Stimulated activated memory B cell treated with anti-CD40 and anti-IgM and Interleukin-4, amounts not matched to agents 10 μg/mL and 1 μg/mL and 100 μg/mL, for 72 hours (primary cell): ENCODE measurements around the gene FGF6.
A peak's percentile ranks its signal among the peaks of the same experiment; 100 is the strongest.
"Not testable (repeated sequence)": the region's sequence is repeated elsewhere in the genome, so short reads cannot be mapped to it uniquely, and the experiment has no call there.

ENCODE experiments used
- ATAC-seq: fragments of 150-1000 bp; cut with Tn5 transposase; 2 replicates; pipeline ENCODE4 v1.10.0; 2021
- H3K27ac Mint-ChIP-seq: one replicate; pipeline ENCODE4 v1.8.0; 2022; ENCODE audit warnings: mild to moderate bottlenecking, mixed read lengths
- H3K27me3 Mint-ChIP-seq: one replicate; pipeline ENCODE4 v1.8.0; 2022; ENCODE audit warnings: mixed read lengths
- H3K36me3 Mint-ChIP-seq: one replicate; pipeline ENCODE4 v1.8.0; 2022; ENCODE audit warnings: mixed read lengths
- H3K4me1 Mint-ChIP-seq: one replicate; pipeline ENCODE4 v1.8.0; 2022; ENCODE audit warnings: mixed read lengths
- H3K4me3 Mint-ChIP-seq: one replicate; pipeline ENCODE4 v1.8.0; 2022; ENCODE audit warnings: mild to moderate bottlenecking, moderate library complexity, mixed read lengths
- H3K9me3 Mint-ChIP-seq: one replicate; pipeline ENCODE4 v1.8.0; 2022; ENCODE audit warnings: mixed read lengths

FGF6 gene

GRCh38 chr12:4445156-4446101, at the start of gene FGF6:
Gene FGF6 (minus strand): TSS chr12:4445815. CDS start chr12:4445570, 245 bp downstream.
- Mint-ChIP-seq H3K9me3 (no peaks in the 10 kb centered on the region), H3K4me3 (no peak within 1 kb of the TSS), H3K4me1 (peaks cover 17% of the 10 kb centered on the region), H3K27ac (no peak within 1 kb of the TSS), H3K27me3 (peaks cover 68% of the 10 kb centered on the region), H3K36me3 (no peaks in the 10 kb centered on the region)
- no peak for ATAC-seq

GRCh38 chr12:4490973-4491372, 45.4 kb upstream of the FGF6 start:
- Mint-ChIP-seq H3K9me3 (no peaks in the 10 kb centered on the region), H3K36me3 (peaks cover 38% of the 10 kb centered on the region)

GRCh38 chr12:4489556-4489955, 43.9 kb upstream of the FGF6 start:
- no peak overlapping the region for H3K4me3 Mint-ChIP-seq
- H3K27me3 Mint-ChIP-seq, result no peaks in the 10 kb centered on the region
- no peaks in the 10 kb centered on the region for H3K9me3 Mint-ChIP-seq
- no peak for ATAC-seq
- H3K4me1 Mint-ChIP-seq, result peaks cover 8% of the 10 kb centered on the region
- no peak overlapping the region for H3K27ac Mint-ChIP-seq
- H3K36me3 Mint-ChIP-seq, result peaks cover 37% of the 10 kb centered on the region

More at GRCh38 chr12:4490973-4491372, 45.4 kb upstream of the FGF6 start:
- ATAC-seq, result no peak
- Mint-ChIP-seq H3K4me1 (no peaks in the 10 kb centered on the region), H3K27me3 (no peaks in the 10 kb centered on the region), H3K4me3 (no peak overlapping the region), H3K27ac (no peak overlapping the region)

GRCh38 chr12:4486980-4487379, 41.4 kb upstream of the FGF6 start:
- no peaks in the 10 kb centered on the region for H3K9me3 Mint-ChIP-seq
- H3K27me3 Mint-ChIP-seq, result no peaks in the 10 kb centered on the region
- no peak overlapping the region for H3K27ac Mint-ChIP-seq
- no peak for ATAC-seq
- H3K4me3 Mint-ChIP-seq, result no peak overlapping the region
- peaks cover 14% of the 10 kb centered on the region for H3K4me1 Mint-ChIP-seq
- H3K36me3 Mint-ChIP-seq, result peaks cover 26% of the 10 kb centered on the region

GRCh38 chr12:4486049-4486699, 40.6 kb upstream of the FGF6 start:
- Mint-ChIP-seq H3K9me3 (no peaks in the 10 kb centered on the region), H3K27me3 (no peaks in the 10 kb centered on the region), H3K27ac (no peak overlapping the region), H3K36me3 (peaks cover 26% of the 10 kb centered on the region), H3K4me3 (no peak overlapping the region), H3K4me1 (peaks cover 14% of the 10 kb centered on the region)
- no peak for ATAC-seq

GRCh38 chr12:4483885-4484823, 38.5 kb upstream of the FGF6 start:
- no peaks in the 10 kb centered on the region for H3K9me3 Mint-ChIP-seq
- peaks cover 19% of the 10 kb centered on the region for H3K36me3 Mint-ChIP-seq
- no peak for ATAC-seq
- H3K27me3 Mint-ChIP-seq, result no peaks in the 10 kb centered on the region
- H3K4me3 Mint-ChIP-seq, result no peak overlapping the region
- H3K4me1 Mint-ChIP-seq, result peaks cover 14% of the 10 kb centered on the region
- no peak overlapping the region for H3K27ac Mint-ChIP-seq

GRCh38 chr12:4482936-4483335, 37.3 kb upstream of the FGF6 start:
- peaks cover 12% of the 10 kb centered on the region for H3K36me3 Mint-ChIP-seq
- H3K9me3 Mint-ChIP-seq, result peaks cover 4% of the 10 kb centered on the region
- H3K4me1 Mint-ChIP-seq, result peaks cover 14% of the 10 kb centered on the region
- ATAC-seq, result no peak
- no peak overlapping the region for H3K27ac Mint-ChIP-seq
- H3K27me3 Mint-ChIP-seq, result no peaks in the 10 kb centered on the region
- H3K4me3 Mint-ChIP-seq, result no peak overlapping the region

GRCh38 chr12:4478933-4479332, 33.3 kb upstream of the FGF6 start:
- ATAC-seq, result no peak
- peaks cover 5% of the 10 kb centered on the region for H3K9me3 Mint-ChIP-seq
- peaks cover 29% of the 10 kb centered on the region for H3K27me3 Mint-ChIP-seq
- no peak overlapping the region for H3K27ac Mint-ChIP-seq
- H3K36me3 Mint-ChIP-seq, result peaks cover 6% of the 10 kb centered on the region
- no peaks in the 10 kb centered on the region for H3K4me1 Mint-ChIP-seq
- H3K4me3 Mint-ChIP-seq, result no peak overlapping the region

- no peaks in the 10 kb centered on the region for H3K4me1 Mint-ChIP-seq
These were observed 31.5 kb upstream of the FGF6 start for GRCh38 chr12:4477129-4477528.

GRCh38 chr12:4472046-4472445, 26.4 kb upstream of the FGF6 start:
- peaks cover 32% of the 10 kb centered on the region for H3K27me3 Mint-ChIP-seq
- no peak overlapping the region for H3K4me3 Mint-ChIP-seq
- H3K27ac Mint-ChIP-seq, result no peak overlapping the region
- no peaks in the 10 kb centered on the region for H3K9me3 Mint-ChIP-seq
- peak; percentile 83 for ATAC-seq
- H3K36me3 Mint-ChIP-seq, result no peaks in the 10 kb centered on the region
- peaks cover 8% of the 10 kb centered on the region for H3K4me1 Mint-ChIP-seq

More at GRCh38 chr12:4477129-4477528, 31.5 kb upstream of the FGF6 start:
- H3K9me3 Mint-ChIP-seq, result peaks cover 5% of the 10 kb centered on the region
- H3K27me3 Mint-ChIP-seq, result peaks cover 36% of the 10 kb centered on the region
- no peak overlapping the region for H3K27ac Mint-ChIP-seq
- peaks cover 6% of the 10 kb centered on the region for H3K36me3 Mint-ChIP-seq
- H3K4me3 Mint-ChIP-seq, result no peak overlapping the region
- ATAC-seq, result no peak

- Mint-ChIP-seq H3K36me3 (no peaks in the 10 kb centered on the region), H3K27ac (no peak overlapping the region), H3K9me3 (no peaks in the 10 kb centered on the region), H3K4me3 (no peak overlapping the region), H3K27me3 (peaks cover 25% of the 10 kb centered on the region), H3K4me1 (peaks cover 8% of the 10 kb centered on the region)
- ATAC-seq, result no peak
These were observed 25.6 kb upstream of the FGF6 start for GRCh38 chr12:4471256-4471655.

- H3K4me3 Mint-ChIP-seq, result no peak overlapping the region
- H3K27ac Mint-ChIP-seq, result no peak overlapping the region
- ATAC-seq, result no peak
- peaks cover 8% of the 10 kb centered on the region for H3K4me1 Mint-ChIP-seq
- no peaks in the 10 kb centered on the region for H3K9me3 Mint-ChIP-seq
- H3K36me3 Mint-ChIP-seq, result no peaks in the 10 kb centered on the region
- peaks cover 7% of the 10 kb centered on the region for H3K27me3 Mint-ChIP-seq
These were observed 23.4 kb upstream of the FGF6 start for GRCh38 chr12:4468994-4469393.

GRCh38 chr12:4460761-4461160, 15.1 kb upstream of the FGF6 start:
- Mint-ChIP-seq H3K9me3 (no peaks in the 10 kb centered on the region), H3K27me3 (peaks cover 9% of the 10 kb centered on the region), H3K36me3 (no peaks in the 10 kb centered on the region), H3K27ac (no peak overlapping the region), H3K4me1 (no peaks in the 10 kb centered on the region), H3K4me3 (no peak overlapping the region)
- ATAC-seq, result no peak

- H3K27me3 Mint-ChIP-seq, result peaks cover 50% of the 10 kb centered on the region
- H3K9me3 Mint-ChIP-seq, result peaks cover 13% of the 10 kb centered on the region
- H3K36me3 Mint-ChIP-seq, result peaks cover 20% of the 10 kb centered on the region
- not testable (repeated sequence) for H3K4me3 Mint-ChIP-seq, ATAC-seq, H3K27ac Mint-ChIP-seq, H3K4me1 Mint-ChIP-seq
These were observed 10.2 kb upstream of the FGF6 start for GRCh38 chr12:4455849-4456248.
